ENCODE data around the gene UVSSA. TPM values are rescaled to one million over a fixed set of nuclear protein-coding genes. Genes with fewer than 3 reads are reported as not detected.

UVSSA gene
- total RNA-seq, 6 experiments from 2014 or later, result 7.7 to 9.0 (median 8.7) TPM

DNA sequence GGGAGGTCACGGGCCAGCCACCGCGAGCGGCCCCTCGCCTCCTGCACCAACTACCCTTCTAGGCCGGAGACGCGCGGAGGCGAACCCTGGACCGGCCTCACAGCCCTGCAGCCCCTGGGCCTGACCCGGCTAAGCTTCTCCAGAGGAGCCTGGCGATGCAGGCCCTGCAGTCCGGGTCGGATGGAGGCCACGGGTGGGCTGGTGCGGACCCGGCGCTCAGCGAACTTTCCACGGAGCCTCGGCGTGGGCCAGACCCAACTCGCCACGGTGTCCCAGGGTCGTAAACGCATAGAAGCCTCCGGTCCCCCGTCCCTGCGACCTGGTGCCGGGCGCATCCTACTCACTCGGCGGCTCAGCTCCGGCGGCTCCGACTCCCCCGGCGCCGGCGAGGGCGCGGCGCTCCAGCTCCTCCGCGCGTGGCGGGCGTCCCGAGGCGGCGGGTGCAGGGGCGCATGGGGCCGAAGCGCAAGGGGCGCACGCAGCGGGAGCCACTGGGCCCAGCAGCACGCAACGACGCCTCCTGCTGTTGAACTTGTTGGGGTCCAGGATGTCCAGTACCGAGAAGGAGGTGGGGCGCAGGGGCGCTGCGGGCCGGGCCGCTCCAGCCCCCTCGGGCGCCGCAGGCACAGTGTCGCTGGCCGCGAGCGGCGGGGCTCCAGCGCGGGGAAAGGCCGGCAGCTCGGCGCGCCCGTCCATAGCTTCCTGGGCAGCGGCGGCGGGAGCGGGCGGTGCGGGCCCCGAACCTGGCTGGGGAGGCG is 58.8 kb downstream of the UVSSA start:
- H3K4me3 Mint-ChIP-seq, result no peak overlapping the region
- peaks cover 16% of the 10 kb centered on the region for H3K27me3 Mint-ChIP-seq (ENCODE audit: insufficient read depth)
- H3K9me3 Mint-ChIP-seq, result peaks cover 4% of the 10 kb centered on the region; the same call in 1 of the 2 replicates
- H3K27ac Mint-ChIP-seq, result no peak overlapping the region
- no peaks in the 10 kb centered on the region for H3K4me1 Mint-ChIP-seq (ENCODE audit: low read depth)
- TF ChIP-seq, protein P1, sequence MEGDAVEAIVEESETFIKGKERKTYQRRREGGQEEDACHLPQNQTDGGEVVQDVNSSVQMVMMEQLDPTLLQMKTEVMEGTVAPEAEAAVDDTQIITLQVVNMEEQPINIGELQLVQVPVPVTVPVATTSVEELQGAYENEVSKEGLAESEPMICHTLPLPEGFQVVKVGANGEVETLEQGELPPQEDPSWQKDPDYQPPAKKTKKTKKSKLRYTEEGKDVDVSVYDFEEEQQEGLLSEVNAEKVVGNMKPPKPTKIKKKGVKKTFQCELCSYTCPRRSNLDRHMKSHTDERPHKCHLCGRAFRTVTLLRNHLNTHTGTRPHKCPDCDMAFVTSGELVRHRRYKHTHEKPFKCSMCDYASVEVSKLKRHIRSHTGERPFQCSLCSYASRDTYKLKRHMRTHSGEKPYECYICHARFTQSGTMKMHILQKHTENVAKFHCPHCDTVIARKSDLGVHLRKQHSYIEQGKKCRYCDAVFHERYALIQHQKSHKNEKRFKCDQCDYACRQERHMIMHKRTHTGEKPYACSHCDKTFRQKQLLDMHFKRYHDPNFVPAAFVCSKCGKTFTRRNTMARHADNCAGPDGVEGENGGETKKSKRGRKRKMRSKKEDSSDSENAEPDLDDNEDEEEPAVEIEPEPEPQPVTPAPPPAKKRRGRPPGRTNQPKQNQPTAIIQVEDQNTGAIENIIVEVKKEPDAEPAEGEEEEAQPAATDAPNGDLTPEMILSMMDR (IDR thresholded peaks at IDR 0.05), result no peak
- H3K36me3 Mint-ChIP-seq (ENCODE audit: low read depth), result no peaks in the 10 kb centered on the region
- DNase-seq, result no peak

DNA sequence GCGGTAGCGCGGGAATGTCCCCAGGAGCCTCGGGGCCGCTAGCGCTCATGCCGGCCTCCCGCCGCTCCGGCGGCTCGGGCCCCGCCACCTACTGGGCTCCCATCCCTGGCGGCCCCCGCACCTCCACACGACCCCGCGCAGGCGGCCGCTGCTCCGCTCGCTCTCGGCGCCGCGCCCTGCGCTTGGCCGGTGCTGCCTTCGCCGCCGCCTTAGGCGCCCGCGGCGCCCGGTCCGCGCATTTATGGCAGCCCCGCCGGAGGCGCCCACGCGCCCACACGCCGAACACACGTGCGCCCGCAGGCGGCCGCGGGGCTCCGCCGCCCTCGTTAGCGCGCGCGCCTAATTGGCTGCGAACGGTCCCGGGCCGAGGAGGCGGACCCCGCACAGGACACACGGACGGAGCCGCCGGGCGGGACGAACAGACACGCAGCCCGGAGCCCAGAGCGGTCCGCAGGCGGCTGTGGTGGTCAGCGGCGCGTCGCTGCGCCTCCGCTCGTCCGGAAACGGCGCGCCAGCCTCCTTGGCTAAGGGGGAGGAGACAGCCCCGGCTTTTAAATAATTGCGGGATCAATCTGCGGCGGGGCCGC is 59.5 kb downstream of the UVSSA start, which contains the start of gene NKX1-1:
Gene NKX1-1, minus strand, starts transcription at position 49 of the 587 bp plus-strand sequence. Its CDS starts 0 bp downstream, at position 49.
- no peak within 1 kb of the TSS for H3K4me3 Mint-ChIP-seq
- peaks cover 16% of the 10 kb centered on the region for H3K27me3 Mint-ChIP-seq (ENCODE audit: insufficient read depth)
- no peak within 1 kb of the TSS for H3K27ac Mint-ChIP-seq
- peaks cover 4% of the 10 kb centered on the region; the same call in 1 of the 2 replicates for H3K9me3 Mint-ChIP-seq
- H3K36me3 Mint-ChIP-seq (ENCODE audit: low read depth), result no peaks in the 10 kb centered on the region
- H3K4me1 Mint-ChIP-seq (ENCODE audit: low read depth), result no peaks in the 10 kb centered on the region
- no peak for DNase-seq
- TF ChIP-seq, protein P1 (IDR thresholded peaks at IDR 0.05), result no peak

DNA sequence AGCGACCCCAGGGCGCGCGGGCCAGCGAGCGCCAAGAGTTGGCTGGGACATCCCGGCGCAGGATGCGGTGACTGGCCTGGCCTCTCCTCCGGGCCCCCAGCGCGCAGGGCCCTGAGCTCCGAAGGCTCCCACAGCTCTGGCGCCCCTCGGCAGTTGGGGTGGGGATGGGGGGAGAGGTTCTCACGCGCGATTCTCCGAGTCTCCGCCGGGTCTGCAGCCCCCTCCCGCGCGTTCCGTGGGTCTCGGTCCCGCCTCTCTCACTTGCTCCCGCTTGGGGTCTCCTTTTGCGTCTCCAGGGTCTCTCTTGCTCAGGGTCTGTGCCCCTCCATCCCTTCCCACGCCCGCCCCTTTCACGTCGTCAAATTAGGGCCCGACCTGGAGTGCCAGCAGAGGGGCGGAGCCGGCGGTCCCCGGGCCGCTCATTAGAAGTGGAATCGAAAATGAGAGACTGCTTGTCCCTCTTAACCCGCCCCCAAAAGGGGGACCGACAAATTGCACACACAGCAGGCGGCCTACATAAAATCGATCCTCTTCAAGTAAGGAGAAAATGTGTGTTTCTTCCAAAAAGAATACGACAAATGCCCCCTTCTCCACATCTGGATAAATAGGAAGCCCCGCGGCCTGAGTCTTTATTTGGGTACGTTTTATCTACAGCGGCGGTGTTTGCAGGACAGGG is 60.1 kb downstream of the UVSSA start:
- TF ChIP-seq, protein P1 (IDR thresholded peaks at IDR 0.05), result no peak
- Mint-ChIP-seq H3K4me1 (ENCODE audit: low read depth) (no peaks in the 10 kb centered on the region), H3K9me3 (peaks cover 4% of the 10 kb centered on the region; the same call in 1 of the 2 replicates), H3K36me3 (ENCODE audit: low read depth) (no peaks in the 10 kb centered on the region), H3K27ac (no peak overlapping the region), H3K4me3 (no peak overlapping the region), H3K27me3 (ENCODE audit: insufficient read depth) (peaks cover 18% of the 10 kb centered on the region)
- no peak for DNase-seq

DNA sequence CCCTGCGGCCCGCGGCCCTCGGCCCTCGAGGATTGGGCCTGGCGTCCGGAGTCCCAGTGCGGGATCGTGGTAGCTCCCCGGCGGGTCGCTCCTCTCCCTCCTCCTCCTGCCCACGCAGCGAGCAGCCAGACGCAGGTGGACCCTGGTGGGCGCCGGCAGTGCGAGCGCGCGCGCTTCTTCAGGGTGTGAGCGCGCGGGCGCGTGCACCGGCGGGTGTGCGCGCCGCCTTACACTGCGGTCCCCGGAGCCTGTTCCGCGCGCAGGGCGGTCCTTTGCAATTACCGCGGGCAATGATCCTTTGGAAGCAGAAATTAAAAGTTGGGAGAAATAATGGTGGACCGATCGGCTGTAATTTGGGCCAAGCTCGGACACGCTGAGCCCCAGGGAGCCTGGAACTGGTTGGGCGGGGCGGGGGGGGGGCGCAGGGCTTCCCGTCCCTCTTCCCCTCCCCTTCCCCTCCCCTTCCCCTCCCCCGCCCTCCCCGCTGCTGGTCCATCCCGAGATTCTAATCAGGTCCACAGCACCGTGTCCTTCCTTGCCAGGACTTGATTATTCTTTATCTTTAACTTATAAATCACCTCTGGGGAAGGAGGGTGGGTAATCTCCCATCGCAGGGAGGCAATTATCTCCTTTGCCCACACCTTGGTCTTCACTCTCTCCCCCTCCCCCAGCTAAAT is 60.8 kb downstream of the UVSSA start:
- no peaks in the 10 kb centered on the region for H3K36me3 Mint-ChIP-seq (ENCODE audit: low read depth)
- no peak for DNase-seq
- H3K4me1 Mint-ChIP-seq (ENCODE audit: low read depth), result no peaks in the 10 kb centered on the region
- TF ChIP-seq, protein P1 (IDR thresholded peaks at IDR 0.05), result no peak
- peaks cover 4% of the 10 kb centered on the region; the same call in 1 of the 2 replicates for H3K9me3 Mint-ChIP-seq
- no peak overlapping the region for H3K27ac Mint-ChIP-seq
- peaks cover 15% of the 10 kb centered on the region for H3K27me3 Mint-ChIP-seq (ENCODE audit: insufficient read depth)
- H3K4me3 Mint-ChIP-seq, result no peak overlapping the region

DNA sequence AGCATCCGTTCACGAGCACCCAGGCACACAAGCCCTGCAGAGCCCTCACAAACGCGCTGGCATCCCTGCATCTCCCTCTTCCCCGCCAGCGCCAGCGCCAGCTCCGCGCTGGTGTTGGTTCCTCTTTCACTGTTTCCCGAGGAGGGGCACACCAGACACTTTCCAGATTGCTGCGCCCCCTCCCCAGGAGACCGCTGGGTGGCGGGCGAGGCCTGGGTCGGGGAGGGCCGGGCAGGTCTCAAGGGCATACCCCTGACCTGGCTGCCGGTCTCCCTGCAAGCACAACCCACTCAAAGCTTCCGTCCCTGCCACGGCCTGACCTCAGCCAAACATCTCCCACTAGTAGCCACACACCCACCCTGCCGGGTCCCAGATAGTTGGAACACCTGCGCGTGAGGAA is 61.4 kb downstream of the UVSSA start:
- Mint-ChIP-seq H3K4me1 (ENCODE audit: low read depth) (no peaks in the 10 kb centered on the region), H3K9me3 (peaks cover 4% of the 10 kb centered on the region; the same call in 1 of the 2 replicates), H3K4me3 (no peak overlapping the region), H3K36me3 (ENCODE audit: low read depth) (no peaks in the 10 kb centered on the region), H3K27me3 (ENCODE audit: insufficient read depth) (peaks cover 15% of the 10 kb centered on the region), H3K27ac (no peak overlapping the region)
- DNase-seq, result no peak
- TF ChIP-seq, protein P1 (IDR thresholded peaks at IDR 0.05), result no peak

Data from HFFc6 (cell line).